GM18519 (cell line): Measurements from ENCODE around the gene VIPAS39.

Experiments
- ATAC-seq: cut with Tn5 transposase; IDR thresholded peaks from one replicate; pipeline ENCODE4 v1.9.1; 2021; ENCODE audit warnings: mild to moderate bottlenecking, moderate library complexity; ENCODE audit not compliant: unreplicated experiment, low FRiP score

VIPAS39 gene

GRCh38 chr14:77407158-77407557, 50.2 kb downstream of the VIPAS39 start:
- no peak for ATAC-seq

- no peak for ATAC-seq
Observed at GRCh38 chr14:77406718-77407117, 50.7 kb downstream of the VIPAS39 start.

DNA sequence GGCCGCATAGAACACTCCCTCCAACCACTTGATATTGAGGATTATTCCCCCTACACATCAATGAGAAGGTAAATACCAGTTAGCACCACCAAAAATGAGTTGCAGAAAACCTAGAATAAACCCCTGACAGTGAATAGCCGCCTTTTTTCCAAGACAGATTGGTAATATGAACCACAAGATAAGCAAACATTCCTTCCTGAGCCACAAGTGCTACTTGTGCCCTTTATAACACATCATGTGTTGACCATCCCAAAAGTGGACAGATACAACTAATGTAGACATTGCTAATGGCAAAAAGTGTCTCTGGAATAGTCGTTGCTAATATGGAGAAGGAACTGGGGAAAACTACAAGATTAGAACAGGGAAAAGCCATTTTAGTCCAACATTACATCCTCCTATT, 51.3 kb downstream of the VIPAS39 start:
- ATAC-seq: no peak

- ATAC-seq: no peak
Observed at GRCh38 chr14:77403768-77404167, 53.6 kb downstream of the VIPAS39 start.

DNA sequence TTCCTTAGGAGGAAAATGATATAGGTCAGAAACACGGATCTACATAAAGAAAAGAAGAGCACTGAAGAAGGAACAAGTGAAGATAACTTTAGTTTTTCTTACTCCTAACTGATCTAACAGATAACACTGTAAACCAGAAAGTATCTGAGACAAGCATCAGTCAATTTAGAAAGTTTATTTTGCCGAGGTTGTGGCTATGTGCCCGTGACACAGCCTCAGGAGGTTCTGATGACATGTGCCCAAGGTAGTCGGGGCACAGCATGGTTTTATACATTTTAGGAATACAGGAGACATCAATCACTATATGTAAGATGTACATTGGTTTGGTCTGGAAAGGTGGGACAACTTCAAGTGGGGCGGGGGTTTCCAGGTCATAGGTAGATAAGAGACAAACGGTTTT, 57.2 kb downstream of the VIPAS39 start:
- ATAC-seq: no peak

DNA sequence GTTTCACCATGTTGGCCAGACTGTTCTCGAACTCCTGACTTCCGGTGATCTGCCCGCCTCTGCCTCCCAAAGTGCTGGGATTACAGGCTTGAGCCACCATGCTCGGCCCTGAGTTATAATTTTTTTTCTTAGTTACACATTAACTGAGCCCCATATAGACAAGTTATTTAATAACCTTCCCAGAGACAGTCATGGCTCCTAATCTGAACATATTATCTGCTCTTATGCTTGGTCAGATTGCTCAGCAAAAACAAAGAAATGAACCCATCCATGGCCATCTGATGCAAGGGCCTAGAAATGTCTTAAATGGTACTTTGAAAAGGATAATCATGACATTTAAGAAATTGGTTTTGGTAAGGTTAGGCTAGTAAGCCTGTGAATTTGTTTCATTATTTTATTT, 67.2 kb downstream of the VIPAS39 start:
- ATAC-seq: no peak

DNA sequence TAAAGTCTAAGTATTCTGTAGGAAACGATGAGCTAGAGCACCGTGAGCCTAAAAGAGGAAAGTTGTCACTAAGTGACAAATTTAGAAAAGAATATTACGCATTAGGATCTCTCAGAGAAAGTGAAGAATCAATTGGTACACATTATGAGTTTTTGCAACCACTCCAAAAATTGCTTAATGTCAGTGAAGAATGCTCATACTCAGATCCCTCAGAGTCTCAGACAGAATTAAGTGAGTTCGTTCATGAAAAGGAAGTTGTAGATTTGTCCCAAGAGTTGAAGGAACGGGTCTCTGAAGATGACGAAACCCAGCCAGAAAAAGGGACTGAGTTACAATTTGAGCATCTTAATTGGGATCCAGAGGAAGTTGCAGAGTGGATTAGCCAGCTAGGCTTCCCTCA, 78.7 kb downstream of the VIPAS39 start:
- no peak for ATAC-seq

DNA sequence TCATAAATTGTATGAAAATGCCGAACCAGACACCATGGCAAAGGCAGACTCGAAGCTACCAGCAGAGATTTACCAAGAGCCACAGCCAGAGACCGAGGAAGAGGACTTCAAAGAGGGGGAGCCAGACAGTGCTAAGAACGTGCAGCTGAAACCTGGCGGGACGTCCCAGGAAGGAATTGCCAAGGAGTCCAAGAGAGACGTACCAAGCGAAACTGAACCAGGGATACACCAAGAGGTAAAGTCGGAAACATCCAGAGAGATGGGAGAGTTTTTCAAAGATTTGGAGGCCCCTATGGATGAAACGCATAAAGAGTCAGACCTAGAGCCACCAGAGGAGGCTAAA, 79.9 kb downstream of the VIPAS39 start:
- ATAC-seq: no peak

- ATAC-seq: peak; percentile 70
Observed at GRCh38 chr14:77376771-77377501, 80.5 kb downstream of the VIPAS39 start, which contains the start of the genes SAMD15 and TMED8. TSS of gene SAMD15 (plus strand) at chr14:77377379. CDS start at chr14:77377419, 40 bp downstream. TSS of gene TMED8 (minus strand) at chr14:77377094. CDS start at chr14:77377053, 41 bp downstream.
